GM21360 (cell line): Measurements from ENCODE around the gene BLOC1S1.

Experiments used
- ATAC-seq: cut with Tn5 transposase; IDR thresholded peaks from one replicate; pipeline ENCODE4 v1.9.1; 2021; ENCODE audit warnings: mild to moderate bottlenecking, moderate library complexity; ENCODE audit not compliant: unreplicated experiment

BLOC1S1 gene

GRCh38 chr12:55708695-55709233 is 7.1 kb upstream of the BLOC1S1 start:
- ATAC-seq, result no peak

- no peak for ATAC-seq
Measured at GRCh38 chr12:55711786-55712553, 3.9 kb upstream of the BLOC1S1 start.

- ATAC-seq, result no peak
Measured at GRCh38 chr12:55712700-55713415, 3.0 kb upstream of the BLOC1S1 start.

GRCh38 chr12:55713721-55714120 is 2.1 kb upstream of the BLOC1S1 start:
- ATAC-seq, result no peak

- ATAC-seq, result no peak
Measured at GRCh38 chr12:55715169-55715764, 579 bp upstream of the BLOC1S1 start.

- ATAC-seq, result no peak
Measured at GRCh38 chr12:55716582-55716957, 724 bp downstream of the BLOC1S1 start.

GRCh38 chr12:55717011-55718007 is 1.5 kb downstream of the BLOC1S1 start:
- ATAC-seq, result no peak

GRCh38 chr12:55718015-55718414 is 2.2 kb downstream of the BLOC1S1 start:
- no peak for ATAC-seq

GRCh38 chr12:55718624-55719275 is 2.9 kb downstream of the BLOC1S1 start:
- ATAC-seq, result no peak

- no peak for ATAC-seq
Measured at GRCh38 chr12:55719371-55719770, 3.5 kb downstream of the BLOC1S1 start.

GRCh38 chr12:55720071-55720564 is 4.3 kb downstream of the BLOC1S1 start, which contains the start of gene RDH5:
TSS of gene RDH5 (plus strand) at chr12:55720393. CDS start at chr12:55721185, 792 bp downstream.
- no peak for ATAC-seq

- no peak for ATAC-seq
Measured at GRCh38 chr12:55720894-55721444, 5.1 kb downstream of the BLOC1S1 start.

GRCh38 chr12:55721601-55722213 is 5.9 kb downstream of the BLOC1S1 start:
- no peak for ATAC-seq

GRCh38 chr12:55722948-55723347 is 7.1 kb downstream of the BLOC1S1 start:
- ATAC-seq, result no peak

- no peak for ATAC-seq
Measured at GRCh38 chr12:55723516-55724225, 7.8 kb downstream of the BLOC1S1 start.

- ATAC-seq, result no peak
Measured at GRCh38 chr12:55724226-55724939, 8.5 kb downstream of the BLOC1S1 start.

- no peak for ATAC-seq
Measured at GRCh38 chr12:55724940-55725309, 9.1 kb downstream of the BLOC1S1 start.

GRCh38 chr12:55725556-55725955 is 9.7 kb downstream of the BLOC1S1 start:
- no peak for ATAC-seq
